C4-2B (cell line): ENCODE measurements around the gene KRTAP12-2.

Experiments used
- CTCF ChIP-seq: fragments of 450-650 bp; conservative IDR thresholded peaks from 2 replicates; pipeline ENCODE4 v1.5.1; 2017; ENCODE audit warnings: mild to moderate bottlenecking
- ZFX ChIP-seq: fragments of 450-650 bp; IDR thresholded peaks from 2 replicates; pipeline ENCODE4 v1.6.1; 2017

- TF ChIP-seq CTCF (no peak), ZFX (no peak)
Measured at GRCh38 chr21:44709426-44710293, 42.9 kb upstream of the KRTAP12-2 start.
